ENCODE data around the gene SETD2. TPM values are rescaled to one million over a fixed set of nuclear protein-coding genes. Genes with fewer than 3 reads are reported as not detected.
"Not testable (repeated sequence)": the region's sequence is repeated elsewhere in the genome, so short reads cannot be mapped to it uniquely, and the experiment has no call there.

Gene SETD2
- total RNA-seq = 100 to 1,000 TPM in 1 of 3 donors, 10 to 100 TPM in 2; 86.5 to 104 (median 95.9) TPM
- total RNA-seq (2013) = 107 TPM

GRCh38 chr3:47164007-47164881, at the start of gene SETD2:
TSS of gene SETD2 (minus strand) at chr3:47164113. CDS start at chr3:47163924, 189 bp downstream.
- peak; percentile 78 to 91 for DNase-seq
- H3K4me3 Mint-ChIP-seq = peak within 1 kb of the TSS; percentile 96
- H3K27me3 Mint-ChIP-seq (ENCODE audit: low read depth in 2 of 2) = no peaks in the 10 kb centered on the region
- H3K36me3 Mint-ChIP-seq = no peaks in the 10 kb centered on the region
- no peaks in the 10 kb centered on the region for H3K27me3 ChIP-seq (ENCODE audit: control insufficient read depth, insufficient read depth, low read length)
- peak within 1 kb of the TSS; percentile 90 for H3K27ac ChIP-seq (ENCODE audit: low read length)
- peak; percentile 85 to 94 (median 87) for ATAC-seq
- peak; percentile 40 for TF ChIP-seq CTCF (IDR thresholded peaks at IDR 0.05)
- no peaks in the 10 kb centered on the region for H3K36me3 ChIP-seq (ENCODE audit: control insufficient read depth, insufficient read depth, low read length)
- under 1% methylated on average over 87 of the region's 95 CpGs for WGBS (ENCODE audit: insufficient coverage)
- H3K9me3 ChIP-seq (ENCODE audit: control insufficient read depth, insufficient read depth, low read length) = no peaks in the 10 kb centered on the region
- intact Hi-C loops (cut with micrococcal nuclease) = loop anchor here (1.0 to 5.0 kb wide), 4 partner anchors 37 to 185 kb away; partner anchors contain the start of genes KIF9, KLHL18 and NBEAL2
- peak within 1 kb of the TSS; percentile 86 to 95 for H3K27ac Mint-ChIP-seq
- peaks cover 51 to 52% of the 10 kb centered on the region in 2 donors for H3K4me1 Mint-ChIP-seq
- H3K4me1 ChIP-seq (ENCODE audit: control insufficient read depth, insufficient read depth, low read length) = peaks cover 30% of the 10 kb centered on the region
- peak within 1 kb of the TSS; percentile 91 for H3K4me3 ChIP-seq (ENCODE audit: low read length)
- H3K9me3 Mint-ChIP-seq = no peaks in the 10 kb centered on the region

- no peaks in the 10 kb centered on the region for H3K9me3 ChIP-seq (ENCODE audit: control insufficient read depth, insufficient read depth, low read length)
- H3K36me3 ChIP-seq (ENCODE audit: control insufficient read depth, insufficient read depth, low read length) = no peaks in the 10 kb centered on the region
- H3K4me1 ChIP-seq (ENCODE audit: control insufficient read depth, insufficient read depth, low read length) = no peaks in the 10 kb centered on the region
- no peak overlapping the region for H3K4me3 Mint-ChIP-seq
- DNase-seq = no peak
- H3K9me3 Mint-ChIP-seq = no peaks in the 10 kb centered on the region
- no peaks in the 10 kb centered on the region for H3K36me3 Mint-ChIP-seq
- H3K4me1 Mint-ChIP-seq = no peaks in the 10 kb centered on the region
- H3K27ac ChIP-seq (ENCODE audit: low read length) = no peak overlapping the region
- no peak for ATAC-seq
- intact Hi-C loops (cut with micrococcal nuclease) = no loop called here
- WGBS (ENCODE audit: insufficient coverage) = 95% methylated on average over 3 of the region's 3 CpGs
- H3K27me3 ChIP-seq (ENCODE audit: control insufficient read depth, insufficient read depth, low read length) = no peaks in the 10 kb centered on the region
- H3K27ac Mint-ChIP-seq = no peak overlapping the region
- no peak for TF ChIP-seq CTCF (IDR thresholded peaks at IDR 0.05)
- no peak overlapping the region for H3K4me3 ChIP-seq (ENCODE audit: low read length)
- no peaks in the 10 kb centered on the region for H3K27me3 Mint-ChIP-seq (ENCODE audit: low read depth in 2 of 2)
These were observed 47.0 kb upstream of the SETD2 start for GRCh38 chr3:47210863-47211405.

DNA sequence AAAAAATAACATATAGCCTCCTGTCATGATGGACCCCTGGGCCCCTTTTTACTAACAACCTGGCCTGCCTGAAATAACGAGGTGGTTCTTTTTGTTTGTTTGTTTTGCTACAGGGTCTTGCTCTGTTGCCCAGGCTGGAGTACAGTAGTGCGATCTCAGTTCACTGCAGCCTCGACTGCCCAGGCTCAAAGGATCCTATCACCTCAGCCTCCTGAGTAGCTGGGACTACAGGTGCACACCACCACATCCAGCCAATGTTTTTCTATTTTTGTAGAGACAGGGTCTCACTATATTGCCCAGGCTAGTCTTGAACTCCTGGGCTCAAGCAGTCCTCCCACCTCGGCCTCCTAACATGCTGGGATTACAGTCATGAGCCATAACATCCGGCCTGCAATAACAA, 42.1 kb upstream of the SETD2 start:
- H3K9me3 Mint-ChIP-seq; H3K36me3 ChIP-seq (ENCODE audit: control insufficient read depth, insufficient read depth, low read length); H3K9me3 ChIP-seq (ENCODE audit: control insufficient read depth, insufficient read depth, low read length); H3K36me3 Mint-ChIP-seq; H3K27me3 ChIP-seq (ENCODE audit: control insufficient read depth, insufficient read depth, low read length); H3K27ac ChIP-seq (ENCODE audit: low read length); DNase-seq; H3K4me1 ChIP-seq (ENCODE audit: control insufficient read depth, insufficient read depth, low read length); intact Hi-C loops (cut with micrococcal nuclease); ATAC-seq; H3K27me3 Mint-ChIP-seq (ENCODE audit: low read depth in 2 of 2); H3K4me3 Mint-ChIP-seq; H3K4me1 Mint-ChIP-seq; H3K27ac Mint-ChIP-seq; H3K4me3 ChIP-seq (ENCODE audit: low read length): not testable (repeated sequence)
- WGBS (ENCODE audit: insufficient coverage) = 96% methylated on average over 4 of the region's 5 CpGs

DNA sequence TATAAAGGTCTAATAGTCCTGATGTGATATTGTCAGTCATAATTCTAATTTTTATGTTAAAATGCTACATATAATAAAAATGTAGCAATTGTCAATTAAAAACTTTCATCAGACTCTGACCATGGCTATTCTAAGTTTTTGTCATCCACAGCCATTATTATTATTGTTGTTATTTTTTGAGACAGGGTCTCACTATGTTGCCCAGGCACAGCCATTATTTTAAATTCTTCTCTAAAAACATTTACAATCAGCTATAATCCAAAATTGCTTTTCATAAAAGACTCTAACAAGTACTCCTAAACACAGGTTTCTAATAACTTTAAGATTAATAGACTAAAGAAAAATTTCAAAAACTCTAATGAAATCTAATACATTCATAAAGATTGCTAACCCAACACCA, 41.0 kb upstream of the SETD2 start:
- DNase-seq = no peak
- Histone ChIP-seq H3K36me3 (ENCODE audit: control insufficient read depth, insufficient read depth, low read length) (no peaks in the 10 kb centered on the region), H3K9me3 (ENCODE audit: control insufficient read depth, insufficient read depth, low read length) (no peaks in the 10 kb centered on the region), H3K4me3 (ENCODE audit: low read length) (no peak overlapping the region), H3K4me1 (ENCODE audit: control insufficient read depth, insufficient read depth, low read length) (no peaks in the 10 kb centered on the region), H3K27ac (ENCODE audit: low read length) (no peak overlapping the region), H3K27me3 (ENCODE audit: control insufficient read depth, insufficient read depth, low read length) (no peaks in the 10 kb centered on the region)
- no peaks in the 10 kb centered on the region for H3K36me3 Mint-ChIP-seq
- TF ChIP-seq CTCF (IDR thresholded peaks at IDR 0.05) = no peak
- intact Hi-C loops (cut with micrococcal nuclease) = no loop called here
- H3K4me3 Mint-ChIP-seq = no peak overlapping the region
- H3K9me3 Mint-ChIP-seq = no peaks in the 10 kb centered on the region
- H3K4me1 Mint-ChIP-seq = no peaks in the 10 kb centered on the region
- ATAC-seq = no peak
- no peaks in the 10 kb centered on the region for H3K27me3 Mint-ChIP-seq (ENCODE audit: low read depth in 2 of 2)
- H3K27ac Mint-ChIP-seq = no peak overlapping the region

All from natural killer cell (primary cell).